ENCODE measurements around the gene OR52E1.
"Not testable (repeated sequence)": the region's sequence is repeated elsewhere in the genome, so short reads cannot be mapped to it uniquely, and the experiment has no call there.

OR52E1 gene

GRCh38 chr11:5069272-5069671 is at the start of gene OR52E1:
Gene OR52E1 (plus strand): TSS chr11:5069572.
- DNase-seq, result no peak

GRCh38 chr11:5021996-5022395 is 47.4 kb upstream of the OR52E1 start:
- no peak for DNase-seq

- no peak for DNase-seq
Observed at GRCh38 chr11:5036669-5037068, 32.7 kb upstream of the OR52E1 start.

GRCh38 chr11:5037926-5038325 is 31.4 kb upstream of the OR52E1 start:
- DNase-seq, result no peak

GRCh38 chr11:5038341-5038740 is 31.0 kb upstream of the OR52E1 start:
- DNase-seq, result no peak

- DNase-seq, result no peak
Observed at GRCh38 chr11:5040876-5041275, 28.5 kb upstream of the OR52E1 start.

- no peak for DNase-seq
Observed at GRCh38 chr11:5042091-5042490, 27.3 kb upstream of the OR52E1 start.

GRCh38 chr11:5043380-5043779 is 26.0 kb upstream of the OR52E1 start:
- no peak for DNase-seq

- DNase-seq, result no peak
Observed at GRCh38 chr11:5046226-5046625, 23.1 kb upstream of the OR52E1 start, which contains the start of gene OR52J3. Gene OR52J3 (plus strand): TSS chr11:5046526. CDS start chr11:5046526, 0 bp downstream.

- no peak for DNase-seq
Observed at GRCh38 chr11:5046754-5047330, 22.5 kb upstream of the OR52E1 start.

- DNase-seq, result not testable (repeated sequence)
Observed at GRCh38 chr11:5058679-5059078, 10.7 kb upstream of the OR52E1 start.

- DNase-seq, result no peak
Observed at GRCh38 chr11:5059391-5059790, 10.0 kb upstream of the OR52E1 start, which contains the start of gene OR52E2. Gene OR52E2 (minus strand): TSS chr11:5059627. CDS start chr11:5059627, 0 bp downstream.

- DNase-seq, result no peak
Observed at GRCh38 chr11:5065027-5065426, 4.3 kb upstream of the OR52E1 start.

- DNase-seq, result no peak
Observed at GRCh38 chr11:5071799-5072198, 2.4 kb downstream of the OR52E1 start.

GRCh38 chr11:5081405-5081804 is 12.0 kb downstream of the OR52E1 start:
- no peak for DNase-seq

- DNase-seq, result no peak
Observed at GRCh38 chr11:5083602-5084001, 14.2 kb downstream of the OR52E1 start.

GRCh38 chr11:5088556-5088955 is 19.2 kb downstream of the OR52E1 start:
- DNase-seq, result no peak

- no peak for DNase-seq
Observed at GRCh38 chr11:5090668-5091067, 21.3 kb downstream of the OR52E1 start.

- DNase-seq, result no peak
Observed at GRCh38 chr11:5092821-5093585, 23.6 kb downstream of the OR52E1 start.

GRCh38 chr11:5096011-5096410 is 26.6 kb downstream of the OR52E1 start:
- no peak for DNase-seq

- DNase-seq, result no peak
Observed at GRCh38 chr11:5102246-5102645, 32.9 kb downstream of the OR52E1 start.

- DNase-seq, result no peak
Observed at GRCh38 chr11:5103066-5103465, 33.7 kb downstream of the OR52E1 start.

- DNase-seq, result no peak
Observed at GRCh38 chr11:5107285-5107684, 37.9 kb downstream of the OR52E1 start.

GRCh38 chr11:5115339-5115738 is 46.0 kb downstream of the OR52E1 start:
- DNase-seq, result no peak

GRCh38 chr11:5117588-5117987 is 48.2 kb downstream of the OR52E1 start:
- no peak for DNase-seq
